Measurements from ENCODE around the gene BBS4.
A peak's percentile ranks its signal among the peaks of the same experiment; 100 is the strongest.
"Not testable (repeated sequence)": the region's sequence is repeated elsewhere in the genome, so short reads cannot be mapped to it uniquely, and the experiment has no call there.

Gene BBS4

GRCh38 chr15:72700076-72700475 is 14.1 kb downstream of the BBS4 start:
- no peak for DNase-seq

GRCh38 chr15:72706266-72706665 is 20.3 kb downstream of the BBS4 start:
- peak; percentile 66 for DNase-seq

GRCh38 chr15:72708551-72709303 is 22.7 kb downstream of the BBS4 start:
- DNase-seq: peak; percentile 15

- peak; percentile 65 for DNase-seq
Measured at GRCh38 chr15:72722071-72722696, 36.2 kb downstream of the BBS4 start.

- peak; percentile 5 for DNase-seq
Measured at GRCh38 chr15:72724028-72724427, 38.0 kb downstream of the BBS4 start.

- no peak for DNase-seq
Measured at GRCh38 chr15:72725446-72725845, 39.4 kb downstream of the BBS4 start.

GRCh38 chr15:72725851-72726250 is 39.8 kb downstream of the BBS4 start:
- not testable (repeated sequence) for DNase-seq

GRCh38 chr15:72727154-72727553 is 41.1 kb downstream of the BBS4 start:
- no peak for DNase-seq

- not testable (repeated sequence) for DNase-seq
Measured at GRCh38 chr15:72728249-72728648, 42.2 kb downstream of the BBS4 start.

- no peak for DNase-seq
Measured at GRCh38 chr15:72728821-72729220, 42.8 kb downstream of the BBS4 start.

- DNase-seq: no peak
Measured at GRCh38 chr15:72732086-72732485, 46.1 kb downstream of the BBS4 start.

- DNase-seq: no peak
Measured at GRCh38 chr15:72732516-72732915, 46.5 kb downstream of the BBS4 start.

GRCh38 chr15:72733941-72734738 is 48.1 kb downstream of the BBS4 start:
- no peak for DNase-seq

GRCh38 chr15:72735111-72735510 is 49.1 kb downstream of the BBS4 start:
- DNase-seq: no peak

GRCh38 chr15:72737061-72737460 is 51.1 kb downstream of the BBS4 start:
- DNase-seq: no peak

GRCh38 chr15:72737723-72738122 is 51.7 kb downstream of the BBS4 start:
- DNase-seq: no peak

- no peak for DNase-seq
Measured at GRCh38 chr15:72740219-72740618, 54.2 kb downstream of the BBS4 start.

- no peak for DNase-seq
Measured at GRCh38 chr15:72749700-72750099, 63.7 kb downstream of the BBS4 start.

GRCh38 chr15:72751751-72752455 is 65.9 kb downstream of the BBS4 start:
- no peak for DNase-seq

GRCh38 chr15:72754096-72754495 is 68.1 kb downstream of the BBS4 start:
- DNase-seq: no peak

- DNase-seq: peak; percentile 97
Measured at GRCh38 chr15:72758182-72758581, 72.2 kb downstream of the BBS4 start.

- no peak for DNase-seq
Measured at GRCh38 chr15:72760590-72761260, 74.7 kb downstream of the BBS4 start.

- no peak for DNase-seq
Measured at GRCh38 chr15:72764656-72765055, 78.6 kb downstream of the BBS4 start.
